Activated CD4-positive, alpha-beta memory T cell treated with anti-CD3 and anti-CD28 coated beads, Interleukin-2, amount 10 ng/mL, durations not matched to agents 7 days and 5 days (primary cell): Measurements from ENCODE around the gene SLC4A5. TPM values are rescaled to one million over a fixed set of nuclear protein-coding genes. Genes with fewer than 3 reads are reported as not detected.

Source experiments
- CTCF ChIA-PET: fragments of 350-600 bp; sonication (Branson Sonifier 250); formaldehyde crosslinking; loops from one replicate; lab custom pipeline; 2021; ENCODE audit warnings: antibody characterized with exemption, inconsistent platforms; lab: Charles Lee
- POLR2A ChIA-PET: fragments of 350-600 bp; sonication (Branson Sonifier 250); formaldehyde crosslinking; loops from one replicate; lab custom pipeline; 2021; ENCODE audit warnings: antibody characterized with exemption; lab: Charles Lee
- DNase-seq: peaks from one replicate; pipeline ENCODE4 v3.0.0-alpha.2; 2020
- H3K27ac Mint-ChIP-seq: one replicate; pipeline ENCODE4 v1.8.0; 2021; ENCODE audit warnings: mild to moderate bottlenecking, mixed read lengths
- H3K27me3 Mint-ChIP-seq: one replicate; pipeline ENCODE4 v1.8.0; 2021; ENCODE audit warnings: mixed read lengths
- H3K36me3 Mint-ChIP-seq: one replicate; pipeline ENCODE4 v1.8.0; 2021; ENCODE audit warnings: low read depth, mixed read lengths
- H3K4me1 Mint-ChIP-seq: one replicate; pipeline ENCODE4 v1.8.0; 2021; ENCODE audit warnings: mixed read lengths
- H3K4me3 Mint-ChIP-seq: one replicate; pipeline ENCODE4 v1.8.0; 2021; ENCODE audit warnings: mild to moderate bottlenecking, mixed read lengths
- H3K9me3 Mint-ChIP-seq: one replicate; pipeline ENCODE4 v1.8.0; 2021; ENCODE audit warnings: mixed read lengths
- total RNA-seq, 2 experiments: library from RNA; stranded (reverse); gene quantifications; one replicate each; pipeline ENCODE4 v1.2.3, GENCODE V29; 2021

SLC4A5 gene
- total RNA-seq, 2 experiments from 2014 or later = 2.5 to 3.4 TPM

GRCh38 chr2:74378007-74378406, 34.8 kb upstream of the SLC4A5 start:
- CTCF ChIA-PET = no interaction called here
- Mint-ChIP-seq H3K27me3 (no peaks in the 10 kb centered on the region), H3K27ac (no peak overlapping the region), H3K9me3 (no peaks in the 10 kb centered on the region), H3K4me1 (peaks cover 25% of the 10 kb centered on the region), H3K36me3 (peaks cover 18% of the 10 kb centered on the region), H3K4me3 (no peak overlapping the region)
- POLR2A ChIA-PET = no interaction called here
- no peak for DNase-seq

- Mint-ChIP-seq H3K4me1 (peaks cover 17% of the 10 kb centered on the region), H3K27me3 (no peaks in the 10 kb centered on the region), H3K9me3 (no peaks in the 10 kb centered on the region), H3K4me3 (no peak overlapping the region), H3K36me3 (peaks cover 19% of the 10 kb centered on the region), H3K27ac (no peak overlapping the region)
- POLR2A ChIA-PET = interaction anchor here (2.3 kb wide), 1 partner anchor 16 kb away, joined by 5 read pairs; no protein-coding TSS in a partner anchor
- DNase-seq = no peak
- CTCF ChIA-PET = no interaction called here
These were observed 32.6 kb upstream of the SLC4A5 start for GRCh38 chr2:74375838-74376237.

GRCh38 chr2:74374509-74375205, 31.4 kb upstream of the SLC4A5 start:
- H3K4me1 Mint-ChIP-seq = peaks cover 11% of the 10 kb centered on the region
- CTCF ChIA-PET = interaction anchor here (1.1 kb wide), 1 partner anchor 34 kb away, joined by 3 read pairs; no protein-coding TSS in a partner anchor
- no peaks in the 10 kb centered on the region for H3K27me3 Mint-ChIP-seq
- H3K36me3 Mint-ChIP-seq = peaks cover 28% of the 10 kb centered on the region
- no peak overlapping the region for H3K4me3 Mint-ChIP-seq
- POLR2A ChIA-PET = interaction anchor here (2.3 kb wide), 1 partner anchor 17 kb away, joined by 5 read pairs; no protein-coding TSS in a partner anchor
- DNase-seq = no peak
- H3K9me3 Mint-ChIP-seq = no peaks in the 10 kb centered on the region
- no peak overlapping the region for H3K27ac Mint-ChIP-seq

GRCh38 chr2:74373985-74374384, 30.8 kb upstream of the SLC4A5 start:
- no peaks in the 10 kb centered on the region for H3K27me3 Mint-ChIP-seq
- no peak overlapping the region for H3K4me3 Mint-ChIP-seq
- H3K4me1 Mint-ChIP-seq = peaks cover 10% of the 10 kb centered on the region
- H3K27ac Mint-ChIP-seq = no peak overlapping the region
- H3K36me3 Mint-ChIP-seq = peaks cover 33% of the 10 kb centered on the region
- CTCF ChIA-PET = no interaction called here
- POLR2A ChIA-PET = interaction anchor here (2.3 kb wide), 1 partner anchor 17 kb away, joined by 5 read pairs; no protein-coding TSS in a partner anchor
- no peak for DNase-seq
- no peaks in the 10 kb centered on the region for H3K9me3 Mint-ChIP-seq

GRCh38 chr2:74373221-74373676, 30.0 kb upstream of the SLC4A5 start:
- CTCF ChIA-PET = no interaction called here
- Mint-ChIP-seq H3K4me3 (no peak overlapping the region), H3K36me3 (peaks cover 40% of the 10 kb centered on the region), H3K27me3 (no peaks in the 10 kb centered on the region), H3K4me1 (peaks cover 6% of the 10 kb centered on the region), H3K9me3 (no peaks in the 10 kb centered on the region), H3K27ac (no peak overlapping the region)
- POLR2A ChIA-PET = no interaction called here
- DNase-seq = no peak

GRCh38 chr2:74372674-74373073, 29.5 kb upstream of the SLC4A5 start:
- Mint-ChIP-seq H3K36me3 (peaks cover 39% of the 10 kb centered on the region), H3K9me3 (no peaks in the 10 kb centered on the region), H3K4me1 (peaks cover 6% of the 10 kb centered on the region), H3K27ac (no peak overlapping the region), H3K27me3 (no peaks in the 10 kb centered on the region), H3K4me3 (no peak overlapping the region)
- CTCF ChIA-PET = no interaction called here
- DNase-seq = no peak
- POLR2A ChIA-PET = no interaction called here

- peaks cover 43% of the 10 kb centered on the region for H3K36me3 Mint-ChIP-seq
- CTCF ChIA-PET = no interaction called here
- DNase-seq = no peak
- H3K27me3 Mint-ChIP-seq = no peaks in the 10 kb centered on the region
- H3K4me3 Mint-ChIP-seq = no peak overlapping the region
- no peaks in the 10 kb centered on the region for H3K9me3 Mint-ChIP-seq
- H3K4me1 Mint-ChIP-seq = peaks cover 6% of the 10 kb centered on the region
- POLR2A ChIA-PET = interaction anchor here (1.6 kb wide), 1 partner anchor 8 kb away, joined by 4 read pairs; no protein-coding TSS in a partner anchor
- H3K27ac Mint-ChIP-seq = no peak overlapping the region
These were observed 28.2 kb upstream of the SLC4A5 start for GRCh38 chr2:74371421-74371820.

- ChIA-PET CTCF (interaction anchor here (0.5 kb wide), 1 partner anchor 13 kb away, joined by 3 read pairs; no protein-coding TSS in a partner anchor), POLR2A (interaction anchor here (0.9 to 1.6 kb wide), 2 partner anchors 9 to 18 kb away, joined by 3 to 4 read pairs; no protein-coding TSS in a partner anchor)
- no peak overlapping the region for H3K4me3 Mint-ChIP-seq
These were observed 26.8 kb upstream of the SLC4A5 start for GRCh38 chr2:74369976-74370375.

GRCh38 chr2:74368499-74368898, 25.3 kb upstream of the SLC4A5 start:
- no peak overlapping the region for H3K27ac Mint-ChIP-seq
- H3K9me3 Mint-ChIP-seq = no peaks in the 10 kb centered on the region
- no peaks in the 10 kb centered on the region for H3K27me3 Mint-ChIP-seq
- DNase-seq = no peak
- ChIA-PET POLR2A (no interaction called here), CTCF (no interaction called here)
- H3K4me1 Mint-ChIP-seq = no peaks in the 10 kb centered on the region
- no peak overlapping the region for H3K4me3 Mint-ChIP-seq
- H3K36me3 Mint-ChIP-seq = peaks cover 56% of the 10 kb centered on the region

More at GRCh38 chr2:74369976-74370375, 26.8 kb upstream of the SLC4A5 start:
- peaks cover 51% of the 10 kb centered on the region for H3K36me3 Mint-ChIP-seq
- DNase-seq = no peak
- no peak overlapping the region for H3K27ac Mint-ChIP-seq
- no peaks in the 10 kb centered on the region for H3K9me3 Mint-ChIP-seq
- no peaks in the 10 kb centered on the region for H3K27me3 Mint-ChIP-seq
- H3K4me1 Mint-ChIP-seq = peaks cover 3% of the 10 kb centered on the region

- H3K27me3 Mint-ChIP-seq = no peaks in the 10 kb centered on the region
- POLR2A ChIA-PET = no interaction called here
- H3K4me1 Mint-ChIP-seq = no peaks in the 10 kb centered on the region
- CTCF ChIA-PET = interaction anchor here (1.1 kb wide), 1 partner anchor 541 kb away, joined by 3 read pairs; no protein-coding TSS in a partner anchor
- H3K9me3 Mint-ChIP-seq = no peaks in the 10 kb centered on the region
- no peak for DNase-seq
- H3K27ac Mint-ChIP-seq = no peak overlapping the region
- H3K36me3 Mint-ChIP-seq = peaks cover 58% of the 10 kb centered on the region
- H3K4me3 Mint-ChIP-seq = no peak overlapping the region
These were observed 24.6 kb upstream of the SLC4A5 start for GRCh38 chr2:74367789-74368188.

GRCh38 chr2:74366036-74366435, 22.8 kb upstream of the SLC4A5 start:
- no peak for DNase-seq
- POLR2A ChIA-PET = no interaction called here
- Mint-ChIP-seq H3K36me3 (peaks cover 68% of the 10 kb centered on the region), H3K27ac (no peak overlapping the region), H3K4me1 (no peaks in the 10 kb centered on the region), H3K9me3 (no peaks in the 10 kb centered on the region), H3K27me3 (no peaks in the 10 kb centered on the region), H3K4me3 (no peak overlapping the region)
- CTCF ChIA-PET = interaction anchor here (0.9 kb wide), 2 partner anchors 30 to 32 kb away, joined by 3 to 4 read pairs; no protein-coding TSS in a partner anchor

GRCh38 chr2:74364533-74365505, 21.6 kb upstream of the SLC4A5 start:
- POLR2A ChIA-PET = no interaction called here
- peaks cover 63% of the 10 kb centered on the region for H3K36me3 Mint-ChIP-seq

More at GRCh38 chr2:74364533-74365505, 21.6 kb upstream of the SLC4A5 start:
- H3K4me1 Mint-ChIP-seq = no peaks in the 10 kb centered on the region
- CTCF ChIA-PET = interaction anchor here (0.9 kb wide), 1 partner anchor 31 kb away, joined by 3 read pairs; no protein-coding TSS in a partner anchor
- H3K9me3 Mint-ChIP-seq = no peaks in the 10 kb centered on the region
- DNase-seq = no peak
- H3K4me3 Mint-ChIP-seq = no peak overlapping the region
- no peak overlapping the region for H3K27ac Mint-ChIP-seq
- no peaks in the 10 kb centered on the region for H3K27me3 Mint-ChIP-seq
